ENCODE measurements around the gene FGFR3.
A peak's percentile ranks its signal among the peaks of the same experiment; 100 is the strongest.

Gene FGFR3

GRCh38 chr4:1809754-1810502 lies 16.8 kb downstream of the FGFR3 start:
- peak; percentile 95 for TF ChIP-seq CTCF (IDR thresholded peaks at IDR 0.05; ENCODE audit: poor library complexity, severe bottlenecking)
- ATAC-seq (ENCODE audit: low read depth): peak; percentile 74
- DNase-seq (ENCODE audit: low spot score): no peak
- Histone ChIP-seq H3K36me3 (ENCODE audit: low read depth) (peaks cover 10% of the 10 kb centered on the region), H3K4me3 (ENCODE audit: severe bottlenecking) (no peak overlapping the region), H3K27me3 (ENCODE audit: insufficient read depth, poor library complexity, severe bottlenecking) (no peaks in the 10 kb centered on the region), H3K4me1 (ENCODE audit: insufficient read depth, poor library complexity, severe bottlenecking) (no peaks in the 10 kb centered on the region), H3K27ac (ENCODE audit: poor library complexity, severe bottlenecking) (no peak overlapping the region), H3K9me3 (ENCODE audit: severe bottlenecking) (no peaks in the 10 kb centered on the region)

GRCh38 chr4:1810765-1811164 lies 17.7 kb downstream of the FGFR3 start:
- no peak overlapping the region for H3K4me3 ChIP-seq (ENCODE audit: severe bottlenecking)
- no peak for TF ChIP-seq CTCF (IDR thresholded peaks at IDR 0.05; ENCODE audit: poor library complexity, severe bottlenecking)
- no peak for DNase-seq (ENCODE audit: low spot score)
- no peak overlapping the region for H3K27ac ChIP-seq (ENCODE audit: poor library complexity, severe bottlenecking)
- no peaks in the 10 kb centered on the region for H3K9me3 ChIP-seq (ENCODE audit: severe bottlenecking)
- H3K4me1 ChIP-seq (ENCODE audit: insufficient read depth, poor library complexity, severe bottlenecking): no peaks in the 10 kb centered on the region
- H3K36me3 ChIP-seq (ENCODE audit: low read depth): peaks cover 19% of the 10 kb centered on the region
- no peak for ATAC-seq (ENCODE audit: low read depth)
- H3K27me3 ChIP-seq (ENCODE audit: insufficient read depth, poor library complexity, severe bottlenecking): no peaks in the 10 kb centered on the region

- Histone ChIP-seq H3K4me3 (ENCODE audit: severe bottlenecking) (no peak overlapping the region), H3K27ac (ENCODE audit: poor library complexity, severe bottlenecking) (no peak overlapping the region), H3K36me3 (ENCODE audit: low read depth) (peaks cover 37% of the 10 kb centered on the region), H3K27me3 (ENCODE audit: insufficient read depth, poor library complexity, severe bottlenecking) (no peaks in the 10 kb centered on the region), H3K4me1 (ENCODE audit: insufficient read depth, poor library complexity, severe bottlenecking) (no peaks in the 10 kb centered on the region), H3K9me3 (ENCODE audit: severe bottlenecking) (no peaks in the 10 kb centered on the region)
- DNase-seq (ENCODE audit: low spot score) (peak; percentile 59), ATAC-seq (ENCODE audit: low read depth) (no peak)
- TF ChIP-seq CTCF (IDR thresholded peaks at IDR 0.05; ENCODE audit: poor library complexity, severe bottlenecking): no peak
Observed at GRCh38 chr4:1812720-1813119, 19.6 kb downstream of the FGFR3 start.

- no peaks in the 10 kb centered on the region for H3K27me3 ChIP-seq (ENCODE audit: insufficient read depth, poor library complexity, severe bottlenecking)
- no peaks in the 10 kb centered on the region for H3K4me1 ChIP-seq (ENCODE audit: insufficient read depth, poor library complexity, severe bottlenecking)
- H3K27ac ChIP-seq (ENCODE audit: poor library complexity, severe bottlenecking): no peak overlapping the region
- peaks cover 42% of the 10 kb centered on the region for H3K36me3 ChIP-seq (ENCODE audit: low read depth)
- H3K4me3 ChIP-seq (ENCODE audit: severe bottlenecking): no peak overlapping the region
- no peak for ATAC-seq (ENCODE audit: low read depth)
- TF ChIP-seq CTCF (IDR thresholded peaks at IDR 0.05; ENCODE audit: poor library complexity, severe bottlenecking): no peak
- peak; percentile 56 for DNase-seq (ENCODE audit: low spot score)
- H3K9me3 ChIP-seq (ENCODE audit: severe bottlenecking): no peaks in the 10 kb centered on the region
Observed at GRCh38 chr4:1813231-1813630, 20.1 kb downstream of the FGFR3 start.

GRCh38 chr4:1813915-1814314 lies 20.8 kb downstream of the FGFR3 start:
- H3K36me3 ChIP-seq (ENCODE audit: low read depth): peaks cover 48% of the 10 kb centered on the region
- H3K4me1 ChIP-seq (ENCODE audit: insufficient read depth, poor library complexity, severe bottlenecking): no peaks in the 10 kb centered on the region
- no peak overlapping the region for H3K27ac ChIP-seq (ENCODE audit: poor library complexity, severe bottlenecking)
- no peaks in the 10 kb centered on the region for H3K9me3 ChIP-seq (ENCODE audit: severe bottlenecking)
- ATAC-seq (ENCODE audit: low read depth) (no peak), DNase-seq (ENCODE audit: low spot score) (peak; percentile 53)
- no peak for TF ChIP-seq CTCF (IDR thresholded peaks at IDR 0.05; ENCODE audit: poor library complexity, severe bottlenecking)
- no peaks in the 10 kb centered on the region for H3K27me3 ChIP-seq (ENCODE audit: insufficient read depth, poor library complexity, severe bottlenecking)
- H3K4me3 ChIP-seq (ENCODE audit: severe bottlenecking): no peak overlapping the region
